DND-41 (cell line): ENCODE data around the gene GRK2.

ENCODE experiments used
- ATAC-seq: fragments of 200-7000 bp; cut with Tn5 transposase; 3 replicates; pipeline ENCODE4 v1.9.1; 2021; ENCODE audit warnings: low read depth; ENCODE audit not compliant: insufficient read depth
- DNase-seq: peaks from one replicate; pipeline ENCODE4 v3.0.0-alpha.2; 2020
- H2AFZ ChIP-seq: 2 replicates; pipeline ENCODE4 v1.6.0; 2012; ENCODE audit warnings: low read depth, low read length
- H3K27ac ChIP-seq: 2 replicates; pipeline ENCODE4 v1.5.1; 2012; ENCODE audit warnings: low read length, inconsistent platforms
- H3K27me3 ChIP-seq: fragments of 200-600 bp; sonication (generic); 2 replicates; pipeline ENCODE4 v1.6.0; 2012; ENCODE audit warnings: low read length, mild to moderate bottlenecking, inconsistent platforms; ENCODE audit not compliant: insufficient read depth, poor library complexity
- H3K36me3 ChIP-seq: 2 replicates; pipeline ENCODE4 v1.5.1; 2012; ENCODE audit warnings: low read length, inconsistent platforms; ENCODE audit not compliant: insufficient read depth
- H3K4me1 ChIP-seq: 2 replicates; pipeline ENCODE4 v1.5.1; 2012; ENCODE audit warnings: mild to moderate bottlenecking, low read length; ENCODE audit not compliant: insufficient read depth
- H3K4me2 ChIP-seq: 2 replicates; pipeline ENCODE4 v1.6.0; 2012; ENCODE audit warnings: mild to moderate bottlenecking, moderate library complexity, low read length, inconsistent platforms; ENCODE audit not compliant: insufficient read depth
- H3K4me3 ChIP-seq, 2 experiments: fragments of 200-600 bp in 1 of 2; shearing (Covaris generic) in 1 of 2; 2 replicates each; pipeline ENCODE4 v1.5.1; 2012 to 2016; ENCODE audit warnings: inconsistent platforms in 2 of 2, low read length in 2 of 2, mild to moderate bottlenecking in 2 of 2, low read depth in 1 of 2, moderate library complexity in 1 of 2
- H3K79me2 ChIP-seq: 2 replicates; pipeline ENCODE4 v1.6.0; 2012; ENCODE audit warnings: low read length, inconsistent platforms; ENCODE audit not compliant: insufficient read depth
- H3K9ac ChIP-seq: 2 replicates; pipeline ENCODE4 v1.6.0; 2012; ENCODE audit warnings: low read depth, mild to moderate bottlenecking, inconsistent platforms, low read length, moderate library complexity
- H3K9me3 ChIP-seq: 2 replicates; pipeline ENCODE4 v1.5.1; 2012; ENCODE audit warnings: low read length, moderate library complexity, mild to moderate bottlenecking, inconsistent platforms; ENCODE audit not compliant: insufficient read depth, severe bottlenecking
- H4K20me1 ChIP-seq: 2 replicates; pipeline ENCODE4 v1.6.0; 2012; ENCODE audit warnings: low read length; ENCODE audit not compliant: insufficient read depth
- EZH2 ChIP-seq: IDR thresholded peaks from 3 replicates; pipeline ENCODE4 v1.6.1; 2012; ENCODE audit warnings: borderline replicate concordance, low read depth, mild to moderate bottlenecking, moderate library complexity, low read length, inconsistent platforms; ENCODE audit not compliant: severe bottlenecking
- TF ChIP-seq, protein P1 (sequence below): IDR thresholded peaks from 2 replicates; pipeline ENCODE4 v1.5.1; 2012; ENCODE audit warnings: borderline replicate concordance, low read length, moderate library complexity, mild to moderate bottlenecking; ENCODE audit not compliant: poor library complexity, severe bottlenecking; ENCODE audit errors: extremely low read depth

Gene GRK2

DNA sequence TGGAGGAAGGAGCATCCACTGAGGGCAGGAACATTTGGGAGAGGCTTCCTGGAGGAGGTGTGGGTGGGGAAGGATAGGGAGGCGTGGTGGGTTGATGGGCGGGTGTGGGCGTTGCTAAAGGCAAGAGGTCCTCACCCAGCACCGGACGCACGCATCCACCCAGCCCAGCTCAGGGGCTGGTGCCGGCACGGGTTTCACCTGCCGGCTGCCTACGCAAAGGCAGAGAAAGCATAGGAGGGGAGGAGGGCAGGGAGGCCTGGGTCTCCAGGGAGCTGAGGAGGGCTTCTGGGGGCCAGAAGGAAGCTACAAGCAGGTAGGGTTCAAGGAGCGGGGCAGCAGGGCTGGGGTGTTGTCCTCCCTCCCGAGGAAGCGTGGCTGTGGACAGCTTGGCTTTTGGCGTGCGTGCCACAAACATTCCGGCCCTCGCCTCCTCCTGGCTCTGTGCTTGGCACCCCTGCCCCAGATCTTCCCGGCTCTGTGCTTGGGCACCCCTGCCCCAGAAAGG lies 44.8 kb downstream of the GRK2 start:
- no peak for TF ChIP-seq EZH2
- TF ChIP-seq, protein P1, sequence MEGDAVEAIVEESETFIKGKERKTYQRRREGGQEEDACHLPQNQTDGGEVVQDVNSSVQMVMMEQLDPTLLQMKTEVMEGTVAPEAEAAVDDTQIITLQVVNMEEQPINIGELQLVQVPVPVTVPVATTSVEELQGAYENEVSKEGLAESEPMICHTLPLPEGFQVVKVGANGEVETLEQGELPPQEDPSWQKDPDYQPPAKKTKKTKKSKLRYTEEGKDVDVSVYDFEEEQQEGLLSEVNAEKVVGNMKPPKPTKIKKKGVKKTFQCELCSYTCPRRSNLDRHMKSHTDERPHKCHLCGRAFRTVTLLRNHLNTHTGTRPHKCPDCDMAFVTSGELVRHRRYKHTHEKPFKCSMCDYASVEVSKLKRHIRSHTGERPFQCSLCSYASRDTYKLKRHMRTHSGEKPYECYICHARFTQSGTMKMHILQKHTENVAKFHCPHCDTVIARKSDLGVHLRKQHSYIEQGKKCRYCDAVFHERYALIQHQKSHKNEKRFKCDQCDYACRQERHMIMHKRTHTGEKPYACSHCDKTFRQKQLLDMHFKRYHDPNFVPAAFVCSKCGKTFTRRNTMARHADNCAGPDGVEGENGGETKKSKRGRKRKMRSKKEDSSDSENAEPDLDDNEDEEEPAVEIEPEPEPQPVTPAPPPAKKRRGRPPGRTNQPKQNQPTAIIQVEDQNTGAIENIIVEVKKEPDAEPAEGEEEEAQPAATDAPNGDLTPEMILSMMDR = no peak
- Histone ChIP-seq H3K79me2 (no peaks in the 10 kb centered on the region), H3K36me3 (no peaks in the 10 kb centered on the region), H3K27ac (no peak overlapping the region), H4K20me1 (no peaks in the 10 kb centered on the region), H3K4me3 (no peak overlapping the region), H3K27me3 (no peaks in the 10 kb centered on the region), H3K4me1 (peaks cover under 1% of the 10 kb centered on the region), H3K4me2 (no peak overlapping the region), H3K9me3 (no peaks in the 10 kb centered on the region), H2AFZ (no peak overlapping the region), H3K9ac (no peak overlapping the region)
- no peak for ATAC-seq
- no peak for DNase-seq

GRCh38 chr11:67311556-67312082 lies 45.3 kb downstream of the GRK2 start:
- no peak for ATAC-seq
- H3K4me1 ChIP-seq = peaks cover 5% of the 10 kb centered on the region
- no peak overlapping the region for H3K27ac ChIP-seq
- DNase-seq = no peak
- H3K9ac ChIP-seq = no peak overlapping the region
- no peaks in the 10 kb centered on the region for H4K20me1 ChIP-seq
- H2AFZ ChIP-seq = no peak overlapping the region
- H3K27me3 ChIP-seq = no peaks in the 10 kb centered on the region
- no peaks in the 10 kb centered on the region for H3K9me3 ChIP-seq
- H3K36me3 ChIP-seq = no peaks in the 10 kb centered on the region
- no peak overlapping the region for H3K4me2 ChIP-seq
- no peak overlapping the region for H3K4me3 ChIP-seq
- TF ChIP-seq, protein P1 = no peak
- TF ChIP-seq EZH2 = no peak
- H3K79me2 ChIP-seq = no peaks in the 10 kb centered on the region; the same call in 1 of the 2 replicates

GRCh38 chr11:67312187-67313021 lies 46.1 kb downstream of the GRK2 start:
- peaks cover 5% of the 10 kb centered on the region for H3K4me1 ChIP-seq

More at GRCh38 chr11:67312187-67313021, 46.1 kb downstream of the GRK2 start:
- H3K27ac ChIP-seq = no peak overlapping the region
- H3K9ac ChIP-seq = no peak overlapping the region
- H3K4me2 ChIP-seq = no peak overlapping the region
- DNase-seq (no peak), ATAC-seq (no peak)
- H2AFZ ChIP-seq = no peak overlapping the region
- no peaks in the 10 kb centered on the region for H3K27me3 ChIP-seq
- H3K9me3 ChIP-seq = no peaks in the 10 kb centered on the region
- no peak overlapping the region for H3K4me3 ChIP-seq
- TF ChIP-seq EZH2 = no peak
- TF ChIP-seq, protein P1 = no peak
- no peaks in the 10 kb centered on the region for H4K20me1 ChIP-seq
- no peaks in the 10 kb centered on the region for H3K36me3 ChIP-seq
- H3K79me2 ChIP-seq = no peaks in the 10 kb centered on the region; the same call in 1 of the 2 replicates
